Endodermal cell (in vitro differentiated cells): ENCODE measurements around the gene GAS2L3. TPM values are rescaled to one million over a fixed set of nuclear protein-coding genes. Genes with fewer than 3 reads are reported as not detected.
A peak's percentile ranks its signal among the peaks of the same experiment; 100 is the strongest.

ENCODE experiments used
- DNase-seq: peaks from one replicate; pipeline ENCODE4 v3.0.0-alpha.2; 2017
- H3K27ac ChIP-seq: 2 replicates; pipeline ENCODE4 v1.5.1; 2013; ENCODE audit warnings: mild to moderate bottlenecking, low read depth, low read length, moderate library complexity
- H3K27me3 ChIP-seq: 2 replicates; pipeline ENCODE4 v1.6.1; 2013; ENCODE audit warnings: mild to moderate bottlenecking, low read length, moderate library complexity; ENCODE audit not compliant: insufficient read depth, control insufficient read depth, poor library complexity, severe bottlenecking
- H3K36me3 ChIP-seq: 2 replicates; pipeline ENCODE4 v1.7.0; 2013; ENCODE audit warnings: mild to moderate bottlenecking, low read length, moderate library complexity; ENCODE audit not compliant: control insufficient read depth, insufficient read depth
- H3K4me1 ChIP-seq: one replicate; pipeline ENCODE4 v1.7.0; 2013; ENCODE audit warnings: low read length; ENCODE audit not compliant: control insufficient read depth, insufficient read depth
- H3K4me3 ChIP-seq: 2 replicates; pipeline ENCODE4 v1.5.1; 2013; ENCODE audit warnings: mild to moderate bottlenecking, low read length, moderate library complexity
- H3K9ac ChIP-seq: 2 replicates; pipeline ENCODE4 v1.6.1; 2013; ENCODE audit warnings: mild to moderate bottlenecking, low read length, moderate library complexity; ENCODE audit not compliant: poor library complexity, severe bottlenecking; ENCODE audit errors: extremely low read depth
- H3K9me3 ChIP-seq: 2 replicates; pipeline ENCODE4 v1.6.1; 2013; ENCODE audit warnings: mild to moderate bottlenecking, low read length, moderate library complexity; ENCODE audit not compliant: control insufficient read depth
- H3K27ac Mint-ChIP-seq: 2 replicates; pipeline ENCODE4 v1.8.0; 2020; ENCODE audit warnings: mixed read lengths
- H3K27me3 Mint-ChIP-seq: 2 replicates; pipeline ENCODE4 v1.8.0; 2021; ENCODE audit warnings: mild to moderate bottlenecking, mixed read lengths; ENCODE audit not compliant: insufficient read depth
- H3K36me3 Mint-ChIP-seq: 2 replicates; pipeline ENCODE4 v1.8.0; 2020; ENCODE audit warnings: low read depth, mixed read lengths
- H3K4me1 Mint-ChIP-seq: 2 replicates; pipeline ENCODE4 v1.8.0; 2020; ENCODE audit warnings: mixed read lengths
- H3K4me3 Mint-ChIP-seq: 2 replicates; pipeline ENCODE4 v1.8.0; 2020; ENCODE audit warnings: mild to moderate bottlenecking, moderate library complexity, mixed read lengths
- H3K9me3 Mint-ChIP-seq: 2 replicates; pipeline ENCODE4 v1.8.0; 2020; ENCODE audit warnings: mild to moderate bottlenecking, mixed read lengths
- WGBS, 2 experiments: methylation state at CpG; one replicate each; pipeline versions ENCODE4 v1.1.5 to v1.1.7; 2013; ENCODE audit warnings: missing lambda C conversion rate in 2 of 2, mixed read lengths in 1 of 2; ENCODE audit not compliant: insufficient coverage in 1 of 2, insufficient read length in 1 of 2; 5-methylcytosine and 5-hydroxymethylcytosine counted together
- total RNA-seq, 2 donors: library from RNA; stranded (reverse); fragmentation: NEBNext Ultra II Directional in 1 of 2; extraction: Animal tissue kit (Norgen Biotek cat#: 25700) in 1 of 2; gene quantifications; 2 replicates in 1 of 2; 3 replicates in 1 of 2; pipeline ENCODE4 v1.2.1, GENCODE V29; 2021
- TF ChIP-seq, protein P1 (sequence below): fragments of 200-600 bp; sonication (generic); conservative IDR thresholded peaks from 2 replicates; pipeline ENCODE4 v1.5.0; 2021; ENCODE audit warnings: antibody characterized with exemption, mild to moderate bottlenecking

Gene GAS2L3
- total RNA-seq, 2 donors from 2014 or later: 13.5 to 26.8 TPM

DNA sequence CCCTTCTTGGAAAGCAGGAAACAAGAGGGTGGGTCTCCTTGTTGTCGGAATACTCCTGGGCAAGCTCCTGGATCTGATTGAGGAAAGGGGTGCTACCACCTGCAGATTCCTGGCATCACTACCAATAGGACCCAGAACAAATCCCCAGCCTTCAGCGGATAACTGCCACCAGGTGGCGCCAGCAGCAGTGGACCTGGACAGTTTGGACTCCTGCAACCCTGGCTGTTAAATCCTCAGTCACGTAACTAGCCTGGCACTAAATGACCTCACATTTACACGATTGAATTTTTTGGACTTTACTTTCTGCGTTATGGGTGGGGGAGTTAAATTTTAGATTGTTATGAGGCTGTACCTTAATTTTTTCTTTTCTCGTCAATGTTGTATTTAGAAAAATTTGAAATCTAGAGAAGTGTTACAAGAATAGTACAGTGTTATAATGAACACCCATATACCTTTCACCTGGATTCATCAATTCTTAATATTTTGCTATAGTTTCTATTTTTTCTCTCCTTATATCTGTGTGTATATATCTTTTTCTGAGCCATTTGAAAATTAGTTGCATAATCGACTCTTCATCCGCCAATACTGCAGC, 95.6 kb downstream of the GAS2L3 start:
- Histone ChIP-seq H3K9me3 (no peaks in the 10 kb centered on the region), H3K9ac (no peak overlapping the region), H3K4me3 (no peak overlapping the region), H3K27me3 (no peaks in the 10 kb centered on the region), H3K4me1 (no peaks in the 10 kb centered on the region), H3K27ac (no peak overlapping the region), H3K36me3 (no peaks in the 10 kb centered on the region)
- TF ChIP-seq, protein P1, sequence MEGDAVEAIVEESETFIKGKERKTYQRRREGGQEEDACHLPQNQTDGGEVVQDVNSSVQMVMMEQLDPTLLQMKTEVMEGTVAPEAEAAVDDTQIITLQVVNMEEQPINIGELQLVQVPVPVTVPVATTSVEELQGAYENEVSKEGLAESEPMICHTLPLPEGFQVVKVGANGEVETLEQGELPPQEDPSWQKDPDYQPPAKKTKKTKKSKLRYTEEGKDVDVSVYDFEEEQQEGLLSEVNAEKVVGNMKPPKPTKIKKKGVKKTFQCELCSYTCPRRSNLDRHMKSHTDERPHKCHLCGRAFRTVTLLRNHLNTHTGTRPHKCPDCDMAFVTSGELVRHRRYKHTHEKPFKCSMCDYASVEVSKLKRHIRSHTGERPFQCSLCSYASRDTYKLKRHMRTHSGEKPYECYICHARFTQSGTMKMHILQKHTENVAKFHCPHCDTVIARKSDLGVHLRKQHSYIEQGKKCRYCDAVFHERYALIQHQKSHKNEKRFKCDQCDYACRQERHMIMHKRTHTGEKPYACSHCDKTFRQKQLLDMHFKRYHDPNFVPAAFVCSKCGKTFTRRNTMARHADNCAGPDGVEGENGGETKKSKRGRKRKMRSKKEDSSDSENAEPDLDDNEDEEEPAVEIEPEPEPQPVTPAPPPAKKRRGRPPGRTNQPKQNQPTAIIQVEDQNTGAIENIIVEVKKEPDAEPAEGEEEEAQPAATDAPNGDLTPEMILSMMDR: peak; percentile 97
- Mint-ChIP-seq H3K27ac (no peak overlapping the region), H3K27me3 (no peaks in the 10 kb centered on the region), H3K4me1 (no peaks in the 10 kb centered on the region), H3K36me3 (no peaks in the 10 kb centered on the region), H3K9me3 (no peaks in the 10 kb centered on the region), H3K4me3 (no peak overlapping the region)
- DNase-seq: peak; percentile 98
- 5 to 33% methylated on average over 3 to 8 of the region's 9 CpGs for WGBS, 2 experiments

DNA sequence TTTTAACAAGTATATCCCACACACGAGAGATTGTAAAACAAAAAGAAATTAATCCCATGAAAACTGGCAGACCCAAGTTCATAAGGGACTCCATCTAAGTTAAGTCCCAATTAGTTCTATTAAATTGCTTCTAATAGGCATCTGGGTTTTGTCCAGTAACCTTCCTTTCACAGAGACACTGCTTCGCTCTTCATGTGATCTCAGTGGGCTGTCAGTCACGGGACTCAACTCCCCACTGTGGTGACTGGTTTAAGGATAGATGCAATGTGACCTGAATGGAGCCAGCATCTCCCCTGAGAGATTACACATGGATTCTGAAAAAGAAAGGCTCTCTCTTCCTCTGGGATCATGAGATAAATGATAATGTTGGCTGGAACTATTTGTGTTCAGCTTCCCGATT, 96.4 kb downstream of the GAS2L3 start:
- Mint-ChIP-seq H3K27me3 (no peaks in the 10 kb centered on the region), H3K4me3 (no peak overlapping the region), H3K4me1 (no peaks in the 10 kb centered on the region), H3K9me3 (no peaks in the 10 kb centered on the region), H3K36me3 (no peaks in the 10 kb centered on the region), H3K27ac (no peak overlapping the region)
- no peak overlapping the region for H3K27ac ChIP-seq
- no peak for DNase-seq
- H3K36me3 ChIP-seq: no peaks in the 10 kb centered on the region
- H3K9me3 ChIP-seq: no peaks in the 10 kb centered on the region
- no peaks in the 10 kb centered on the region for H3K27me3 ChIP-seq
- TF ChIP-seq, protein P1: no peak
- 95% methylated on average over 2 to 4 of the region's 4 CpGs for WGBS, 2 experiments
- no peak overlapping the region for H3K9ac ChIP-seq
- H3K4me3 ChIP-seq: no peak overlapping the region
- H3K4me1 ChIP-seq: no peaks in the 10 kb centered on the region

DNA sequence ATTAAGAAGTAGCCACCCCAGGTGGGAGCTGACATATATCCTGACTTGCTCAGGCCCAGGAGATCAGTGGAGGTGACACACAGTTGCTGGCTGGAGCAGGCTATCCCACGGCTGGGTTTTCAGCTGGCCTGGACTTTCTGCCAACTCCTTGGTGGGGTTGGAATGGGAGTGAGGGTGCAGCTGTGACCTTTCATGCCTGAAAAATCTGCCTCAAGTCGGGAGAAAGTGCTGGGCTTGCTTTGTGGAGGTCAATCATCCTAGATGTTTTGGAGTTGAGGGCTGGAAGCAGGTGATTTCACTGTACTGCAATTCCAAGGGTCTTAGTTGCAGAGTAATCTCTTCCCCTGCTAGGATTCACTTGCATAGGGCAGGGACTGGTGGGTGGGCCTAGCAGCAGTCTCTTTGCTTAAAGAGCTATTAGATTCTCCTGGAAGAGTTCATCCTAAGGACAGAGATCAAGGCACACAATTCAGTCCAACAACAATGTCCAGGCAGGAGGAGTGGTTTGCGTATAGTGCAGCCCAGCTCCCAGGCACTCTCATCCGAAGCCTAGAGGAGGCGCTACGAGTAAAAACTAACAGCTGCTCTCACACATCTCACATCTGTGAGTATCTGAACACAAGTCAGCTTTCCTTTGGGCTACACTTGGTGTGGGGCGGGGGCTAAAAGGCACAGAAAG, 98.1 kb downstream of the GAS2L3 start:
- Histone ChIP-seq H3K9ac (no peak overlapping the region), H3K27ac (no peak overlapping the region), H3K9me3 (no peaks in the 10 kb centered on the region), H3K4me3 (no peak overlapping the region), H3K27me3 (no peaks in the 10 kb centered on the region), H3K36me3 (no peaks in the 10 kb centered on the region), H3K4me1 (no peaks in the 10 kb centered on the region)
- Mint-ChIP-seq H3K27ac (no peak overlapping the region), H3K9me3 (no peaks in the 10 kb centered on the region), H3K4me1 (no peaks in the 10 kb centered on the region), H3K36me3 (no peaks in the 10 kb centered on the region), H3K27me3 (no peaks in the 10 kb centered on the region), H3K4me3 (no peak overlapping the region)
- no peak for DNase-seq
- WGBS, 2 experiments: 92 to 95% methylated on average over 5 to 7 of the region's 7 CpGs
- TF ChIP-seq, protein P1: no peak
